Vagina (tissue), 2 donors: ENCODE data around the gene ATP8B2. TPM values are rescaled to one million over a fixed set of nuclear protein-coding genes. Genes with fewer than 3 reads are reported as not detected.

Source experiments
- DNase-seq, 2 donors: peaks; one replicate each; pipeline ENCODE4 v3.0.0-alpha.2; 2017; ENCODE audit errors: extremely low spot score in 2 of 2
- H3K27ac ChIP-seq: fragments of 200-600 bp; sonication (generic); one replicate; pipeline ENCODE4 v1.5.1; 2019
- H3K27me3 ChIP-seq: fragments of 200-600 bp; sonication (generic); one replicate; pipeline ENCODE4 v1.5.1; 2019
- H3K36me3 ChIP-seq, 2 donors: fragments of 200-600 bp; sonication (generic); one replicate each; pipeline ENCODE4 v1.5.1; 2017 to 2019
- H3K4me1 ChIP-seq: fragments of 200-600 bp; sonication (generic); one replicate; pipeline ENCODE4 v1.5.1; 2019
- H3K4me3 ChIP-seq, 2 donors: fragments of 200-600 bp; sonication (generic); 1 replicate in 1 of 2; 2 replicates in 1 of 2; pipeline ENCODE4 v1.5.1; 2016 to 2019
- H3K9me3 ChIP-seq: fragments of 200-600 bp; sonication (generic); one replicate; pipeline ENCODE4 v1.5.1; 2019
- POLR2A ChIP-seq, 2 donors: fragments of 450-650 bp; IDR thresholded peaks; one replicate each; pipeline ENCODE4 v1.6.1; 2017; ENCODE audit warnings: antibody characterized with exemption in 2 of 2, mild to moderate bottlenecking in 2 of 2, moderate library complexity in 2 of 2
- POLR2AphosphoS5 ChIP-seq, 2 donors: sonication (generic); formaldehyde crosslinking; IDR thresholded peaks; one replicate each; pipeline ENCODE4 v1.9.0; 2017; ENCODE audit warnings: antibody characterized with exemption in 2 of 2, mild to moderate bottlenecking in 2 of 2, low read depth in 1 of 2; ENCODE audit not compliant: insufficient read depth in 1 of 2
- intact Hi-C: fragments of 100-400 bp; cut with DNase I; formaldehyde crosslinking; loops from one replicate; pipeline ENCODE4 v1.15.1; 2023
- small RNA-seq: library from RNA; depleted of rRNA; stranded (forward); fragments of <200 nt; gene quantifications from one replicate; pipeline ENCODE3, GENCODE V24; 2016
- total RNA-seq: library from RNA; depleted of rRNA; stranded (reverse); fragments of >200 nt; gene quantifications from one replicate; pipeline ENCODE4 v1.2.3, GENCODE V29; 2016
- TF ChIP-seq, protein P1 (sequence below), 3 experiments: fragments of 450-650 bp in 2 of 3; fragments of 200-600 bp in 1 of 3; sonication (generic) in 1 of 3; IDR thresholded peaks; one replicate each; pipeline ENCODE4 v1.5.1; 2017 to 2019; ENCODE audit warnings: antibody characterized with exemption in 3 of 3, mild to moderate bottlenecking in 2 of 3, moderate library complexity in 2 of 3

The ATP8B2 gene
- total RNA-seq, 1 donor from 2014 or later = 65.1 TPM

DNA sequence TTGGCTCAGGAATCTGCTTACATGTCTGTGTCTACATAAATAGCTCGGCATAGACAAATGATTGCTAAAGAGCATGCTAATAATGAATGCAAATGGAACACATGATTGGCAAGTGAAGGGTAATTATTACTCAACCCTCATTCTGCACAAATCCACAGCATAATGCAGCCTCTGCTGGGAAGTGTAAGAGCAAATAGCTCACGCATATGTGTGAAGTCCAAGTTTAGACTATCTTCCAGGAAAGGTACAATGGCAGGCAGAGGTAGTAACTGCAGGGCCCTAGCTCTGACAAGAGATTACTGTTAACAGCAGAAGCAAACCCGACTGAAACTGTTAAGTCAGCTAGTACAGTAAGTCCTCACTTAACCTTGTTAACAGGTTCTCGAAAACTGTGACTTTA is 72.8 kb downstream of the ATP8B2 start:
- Histone ChIP-seq H3K36me3 (no peaks in the 10 kb centered on the region), H3K9me3 (no peaks in the 10 kb centered on the region), H3K4me1 (no peaks in the 10 kb centered on the region), H3K27me3 (no peaks in the 10 kb centered on the region), H3K27ac (no peak overlapping the region), H3K4me3 (no peak overlapping the region)
- no peak for DNase-seq
- intact Hi-C loops = no loop called here
- TF ChIP-seq POLR2AphosphoS5 (IDR thresholded peaks at IDR 0.05; ENCODE audit: insufficient read depth in 1 of 2, low read depth in 1 of 2) (no peak), POLR2A (IDR thresholded peaks at IDR 0.05) (no peak)
- TF ChIP-seq, protein P1, sequence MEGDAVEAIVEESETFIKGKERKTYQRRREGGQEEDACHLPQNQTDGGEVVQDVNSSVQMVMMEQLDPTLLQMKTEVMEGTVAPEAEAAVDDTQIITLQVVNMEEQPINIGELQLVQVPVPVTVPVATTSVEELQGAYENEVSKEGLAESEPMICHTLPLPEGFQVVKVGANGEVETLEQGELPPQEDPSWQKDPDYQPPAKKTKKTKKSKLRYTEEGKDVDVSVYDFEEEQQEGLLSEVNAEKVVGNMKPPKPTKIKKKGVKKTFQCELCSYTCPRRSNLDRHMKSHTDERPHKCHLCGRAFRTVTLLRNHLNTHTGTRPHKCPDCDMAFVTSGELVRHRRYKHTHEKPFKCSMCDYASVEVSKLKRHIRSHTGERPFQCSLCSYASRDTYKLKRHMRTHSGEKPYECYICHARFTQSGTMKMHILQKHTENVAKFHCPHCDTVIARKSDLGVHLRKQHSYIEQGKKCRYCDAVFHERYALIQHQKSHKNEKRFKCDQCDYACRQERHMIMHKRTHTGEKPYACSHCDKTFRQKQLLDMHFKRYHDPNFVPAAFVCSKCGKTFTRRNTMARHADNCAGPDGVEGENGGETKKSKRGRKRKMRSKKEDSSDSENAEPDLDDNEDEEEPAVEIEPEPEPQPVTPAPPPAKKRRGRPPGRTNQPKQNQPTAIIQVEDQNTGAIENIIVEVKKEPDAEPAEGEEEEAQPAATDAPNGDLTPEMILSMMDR (IDR thresholded peaks at IDR 0.05) = no peak

DNA sequence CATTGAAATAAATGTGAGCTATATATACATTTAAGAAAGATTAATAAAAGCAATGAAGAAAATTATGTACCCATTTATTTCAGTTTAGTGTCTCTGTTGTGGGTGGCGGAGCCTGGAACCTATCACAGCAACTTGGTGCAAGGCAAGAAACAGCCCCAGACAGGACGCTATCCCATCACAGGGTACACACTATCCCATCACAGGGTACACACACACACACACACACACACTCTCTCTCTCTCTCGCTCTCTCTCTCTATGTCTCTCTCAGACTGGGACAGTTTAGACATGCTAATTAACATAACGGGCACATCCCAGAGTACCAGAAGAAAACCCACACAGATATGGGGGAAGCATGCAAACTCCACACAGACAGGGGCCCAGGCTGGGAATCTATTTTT is 73.4 kb downstream of the ATP8B2 start:
- no peak overlapping the region for H3K27ac ChIP-seq
- no peaks in the 10 kb centered on the region for H3K36me3 ChIP-seq
- intact Hi-C loops = no loop called here
- no peaks in the 10 kb centered on the region for H3K27me3 ChIP-seq
- H3K9me3 ChIP-seq = no peaks in the 10 kb centered on the region
- no peak overlapping the region for H3K4me3 ChIP-seq
- H3K4me1 ChIP-seq = no peaks in the 10 kb centered on the region
- TF ChIP-seq POLR2A (IDR thresholded peaks at IDR 0.05) = no peak
- no peak for TF ChIP-seq POLR2AphosphoS5 (IDR thresholded peaks at IDR 0.05; ENCODE audit: insufficient read depth in 1 of 2, low read depth in 1 of 2)
- TF ChIP-seq, protein P1 (IDR thresholded peaks at IDR 0.05) = no peak
- no peak for DNase-seq

DNA sequence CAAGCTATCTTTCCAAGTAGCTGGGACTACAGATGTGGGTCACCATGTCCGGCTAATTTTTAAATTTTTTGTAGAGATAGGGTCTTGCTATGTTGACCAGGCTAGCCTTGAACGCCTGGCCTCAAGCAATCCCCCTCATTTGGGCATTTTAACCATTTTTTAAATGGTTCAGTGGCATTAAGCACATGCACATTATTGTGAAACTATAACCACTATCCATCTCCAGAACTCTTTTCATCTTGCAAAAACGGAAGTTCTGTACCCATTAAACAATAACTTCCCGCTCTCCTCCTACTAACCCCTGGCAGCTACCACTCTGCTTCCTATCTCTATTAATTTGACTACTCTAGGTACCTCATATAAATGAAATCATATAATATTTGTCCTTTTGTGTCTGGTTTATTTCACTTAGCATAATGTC is 75.1 kb downstream of the ATP8B2 start:
- no peak for DNase-seq
- intact Hi-C loops = loop anchor here (10.0 kb wide), 1 partner anchor 154 kb away; the partner anchor contains the start of gene UBE2Q1

More for the DNA sequence above, 75.1 kb downstream of the ATP8B2 start:
- Histone ChIP-seq H3K9me3 (no peaks in the 10 kb centered on the region), H3K4me3 (no peak overlapping the region), H3K27ac (no peak overlapping the region), H3K4me1 (peaks cover 5% of the 10 kb centered on the region), H3K36me3 (no peaks in the 10 kb centered on the region), H3K27me3 (no peaks in the 10 kb centered on the region)
- TF ChIP-seq POLR2AphosphoS5 (IDR thresholded peaks at IDR 0.05; ENCODE audit: insufficient read depth in 1 of 2, low read depth in 1 of 2) (no peak), POLR2A (IDR thresholded peaks at IDR 0.05) (no peak)
- TF ChIP-seq, protein P1 (IDR thresholded peaks at IDR 0.05) = no peak

Small RNA genes lying within 50 kb of the gene (small RNA-seq; reads per million reads assigned to genes)
- not detected for gene RF00273
- not detected for gene RNU6-121P
- not detected for gene RNU6-239P
- gene RNU7-57P = not detected

Other genes with a start within 250 kb of the ATP8B2 start
- gene NUP210L, start 170.5 kb upstream of the ATP8B2 start, total RNA-seq = not detected
- gene TPM3, start 133.4 kb upstream of the ATP8B2 start, total RNA-seq = 138 TPM
- not detected for gene CFAP141, start 119.2 kb upstream of the ATP8B2 start, total RNA-seq
- gene UBAP2L, start 104.6 kb upstream of the ATP8B2 start, total RNA-seq = 75.9 TPM
- gene HAX1, start 52.9 kb upstream of the ATP8B2 start, total RNA-seq = 80.3 TPM
- not detected for gene AQP10, start 4.4 kb upstream of the ATP8B2 start, total RNA-seq
- gene IL6R, start 79.8 kb downstream of the ATP8B2 start, total RNA-seq = 50.8 TPM
- gene TDRD10, start 176.7 kb downstream of the ATP8B2 start, total RNA-seq = 4.9 TPM
- 23.8 TPM for gene SHE, start 176.9 kb downstream of the ATP8B2 start, total RNA-seq
- 17.9 TPM for gene UBE2Q1, start 233.1 kb downstream of the ATP8B2 start, total RNA-seq
- gene CHRNB2, start 242.3 kb downstream of the ATP8B2 start, total RNA-seq = 0.74 TPM